SIG-M5 treated with dmso at 0.1 percent for 504 hours (cell line): ENCODE results near the gene HOXC4.
A peak's percentile ranks its signal among the peaks of the same experiment; 100 is the strongest.

Source experiments
- DNase-seq: peaks from one replicate; lab custom pipeline; 2025; ENCODE audit not compliant: unreplicated experiment; lab: John Stamatoyannopoulos, UW

The HOXC4 gene

DNA sequence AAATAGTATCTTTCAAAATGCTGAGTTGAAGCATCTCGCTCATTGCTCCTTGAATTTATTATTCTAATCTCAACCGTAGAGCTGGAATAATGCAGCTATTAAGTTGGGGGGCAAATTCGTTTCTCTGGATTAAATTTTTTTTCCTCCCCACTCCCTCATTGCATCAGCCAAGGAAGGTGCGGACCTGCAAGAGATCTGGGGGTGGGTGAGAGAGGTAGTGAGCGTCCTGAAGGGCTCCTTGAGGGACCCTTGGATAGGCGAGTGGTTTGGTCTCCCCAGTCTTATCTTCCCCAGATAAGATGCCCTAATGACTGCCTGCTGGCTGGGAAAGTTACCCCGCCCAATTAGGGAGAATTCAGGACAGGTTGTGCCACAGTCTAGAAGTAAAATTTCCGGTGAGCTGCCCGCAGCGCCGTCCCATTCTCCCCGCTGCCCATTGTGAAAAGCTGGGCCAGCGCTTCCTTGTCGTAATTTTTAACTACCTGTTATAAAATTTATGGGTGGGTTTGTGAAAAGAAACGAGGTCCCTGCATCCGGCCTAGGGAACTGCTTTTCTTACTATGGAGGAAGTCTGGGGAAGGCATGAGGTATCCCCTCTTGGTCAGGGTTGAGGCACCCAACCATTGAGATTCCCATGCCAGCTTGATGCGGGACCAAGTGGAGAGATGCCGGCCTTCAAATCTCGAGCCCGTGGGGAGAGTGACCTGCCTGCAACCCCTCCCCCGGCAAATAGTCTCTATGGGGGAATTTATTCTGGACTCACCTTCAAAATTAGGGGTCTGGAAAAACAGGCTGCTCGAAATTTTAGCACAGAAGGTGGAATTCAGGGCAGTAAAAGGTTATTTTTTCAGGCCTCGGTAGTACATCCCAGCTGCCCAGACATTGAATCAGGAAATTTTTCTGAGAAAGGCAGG, 38.4 kb upstream of the HOXC4 start:
- DNase-seq = no peak

- no peak for DNase-seq
These were observed 37.6 kb upstream of the HOXC4 start for GRCh38 chr12:54016051-54016450.

- no peak for DNase-seq
These were observed 37.1 kb upstream of the HOXC4 start for GRCh38 chr12:54016478-54016964.

- DNase-seq = peak; percentile 62
These were observed 36.4 kb upstream of the HOXC4 start for GRCh38 chr12:54017027-54017788.

GRCh38 chr12:54017878-54018467, 35.7 kb upstream of the HOXC4 start:
- peak; percentile 82 for DNase-seq

GRCh38 chr12:54018468-54018984, 35.1 kb upstream of the HOXC4 start:
- no peak for DNase-seq

GRCh38 chr12:54019091-54019811, 34.4 kb upstream of the HOXC4 start:
- DNase-seq = no peak

DNA sequence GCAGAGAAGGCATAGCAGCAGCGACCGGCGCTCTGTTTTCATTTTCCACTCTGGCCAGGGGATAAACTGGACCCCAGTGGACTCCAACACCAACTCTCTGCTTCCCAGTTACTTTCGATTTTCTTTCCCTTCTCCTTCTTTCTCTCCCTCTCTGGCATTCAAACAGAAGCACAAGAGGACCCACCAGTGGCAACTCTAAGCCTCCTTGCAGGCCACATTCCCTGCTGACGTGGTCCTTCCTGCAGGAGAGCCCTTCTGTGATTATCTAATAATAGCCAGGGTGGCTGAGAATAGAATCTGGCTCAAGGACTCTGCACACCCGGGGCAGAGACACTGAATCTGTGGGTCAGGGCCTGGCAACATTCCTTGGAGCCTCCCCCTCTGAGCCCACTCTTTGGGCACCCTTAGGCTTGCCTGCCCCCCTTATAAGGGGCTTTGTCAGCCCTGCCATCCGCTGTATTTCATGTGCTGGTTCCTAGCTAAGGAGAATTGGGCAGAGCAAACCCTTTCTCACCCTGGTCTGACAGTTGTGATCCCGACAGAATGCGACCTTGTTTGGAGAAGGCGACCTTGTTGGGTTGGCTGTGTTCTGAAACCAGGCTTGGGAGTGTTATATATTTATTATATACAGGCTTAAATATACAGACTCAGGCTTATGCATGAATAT, 33.6 kb upstream of the HOXC4 start:
- no peak for DNase-seq

GRCh38 chr12:54020591-54021405, 32.8 kb upstream of the HOXC4 start:
- no peak for DNase-seq

- no peak for DNase-seq
These were observed 32.1 kb upstream of the HOXC4 start for GRCh38 chr12:54021432-54022013.

DNA sequence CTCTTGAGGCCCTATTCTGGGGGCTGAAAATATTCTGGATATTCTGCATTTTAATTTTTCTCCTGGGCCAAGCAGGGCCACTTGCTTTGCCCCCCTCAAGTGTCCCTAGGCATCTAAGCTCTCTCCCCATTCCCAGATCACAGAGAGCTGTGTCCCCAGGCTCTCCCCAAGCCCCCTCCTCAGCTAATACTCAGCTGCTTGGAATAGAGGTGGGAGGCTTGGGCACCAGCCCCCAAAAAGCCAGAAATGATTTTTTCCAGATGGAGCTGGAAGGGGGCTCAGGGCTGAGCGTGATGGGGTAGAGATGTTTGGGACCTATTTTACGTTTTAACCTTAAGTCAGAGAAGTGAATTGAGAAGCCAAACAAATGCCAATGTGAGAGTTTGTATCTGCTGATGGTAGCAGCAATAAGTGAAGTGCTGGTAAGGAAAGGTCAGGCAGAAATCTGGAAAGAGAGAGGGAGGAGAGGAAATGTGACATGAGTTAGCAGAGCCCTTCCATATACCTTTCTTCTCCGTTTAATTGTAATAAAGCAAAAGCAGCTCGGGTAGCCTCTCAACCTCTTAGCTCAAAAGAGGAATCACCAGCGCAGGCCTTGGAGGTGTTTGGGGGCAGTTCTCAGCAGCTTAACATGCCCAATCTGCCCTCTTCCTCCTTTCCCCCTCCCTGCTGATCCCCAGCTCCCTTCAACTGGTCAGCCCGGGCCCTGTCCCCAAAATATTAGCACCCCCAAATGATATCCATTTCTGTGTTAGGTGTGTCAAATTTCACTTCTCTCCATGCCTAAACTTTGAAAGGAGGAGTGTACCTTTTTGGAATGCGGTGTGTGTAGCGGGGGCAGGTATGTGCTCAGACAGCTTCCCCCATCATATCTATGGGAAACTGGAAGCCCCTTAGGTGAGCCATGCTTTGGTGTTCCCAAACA, 30.4 kb upstream of the HOXC4 start:
- DNase-seq = no peak

DNA sequence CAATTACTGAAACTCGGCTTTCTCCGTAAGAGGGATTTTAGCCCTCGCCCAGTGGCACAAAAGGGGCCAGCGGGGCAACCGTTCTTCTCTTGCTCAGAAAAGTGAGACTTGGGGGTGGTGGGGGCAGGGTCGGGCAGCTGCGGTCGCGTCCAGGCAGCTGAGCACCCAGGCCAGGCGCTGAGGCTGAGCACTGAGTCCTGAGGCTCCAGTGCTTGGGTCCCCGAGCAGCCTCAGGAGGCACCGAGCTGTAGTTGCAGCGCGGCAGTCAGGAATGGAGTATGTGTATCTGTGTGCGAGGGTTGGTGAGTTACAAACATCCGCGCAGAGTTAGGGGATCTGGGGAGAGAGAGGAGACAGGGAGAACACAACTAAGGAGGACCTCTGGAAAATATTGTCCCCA, 29.5 kb upstream of the HOXC4 start:
- no peak for DNase-seq

DNA sequence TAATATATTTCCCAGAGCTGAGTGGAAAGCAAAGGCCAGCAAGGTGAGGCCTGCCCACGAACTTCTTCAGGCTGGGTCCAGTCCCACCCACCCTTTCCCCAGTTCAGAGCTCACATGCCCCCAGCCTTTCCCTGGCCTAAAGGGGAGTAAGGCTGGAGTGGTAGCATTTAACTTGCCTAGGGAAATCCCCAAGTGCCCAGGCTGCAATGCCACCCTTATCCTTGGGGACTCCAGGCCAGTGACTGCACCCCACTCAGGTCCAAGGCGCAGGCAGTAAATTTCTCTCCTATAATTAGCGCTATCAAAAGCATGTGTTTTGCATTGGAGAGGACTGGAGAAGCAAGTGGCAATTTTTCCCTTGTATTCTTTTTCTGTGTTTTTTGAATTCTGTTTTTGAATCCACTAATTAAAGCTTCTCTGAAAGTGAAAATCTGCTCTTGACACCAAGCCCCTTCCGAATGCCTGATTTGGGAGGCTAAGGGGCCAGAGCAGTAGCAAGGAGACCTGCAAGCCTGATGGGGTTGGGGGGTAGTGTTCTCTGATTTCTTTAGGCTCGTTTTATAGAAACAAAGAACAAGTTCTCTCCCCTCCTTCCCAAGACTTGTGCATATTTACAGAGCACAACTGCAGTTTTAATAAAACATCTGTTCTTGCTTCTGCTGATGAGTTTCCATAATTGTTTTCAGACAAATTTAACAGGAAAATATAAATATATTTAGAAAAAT, 28.9 kb upstream of the HOXC4 start:
- DNase-seq = no peak

DNA sequence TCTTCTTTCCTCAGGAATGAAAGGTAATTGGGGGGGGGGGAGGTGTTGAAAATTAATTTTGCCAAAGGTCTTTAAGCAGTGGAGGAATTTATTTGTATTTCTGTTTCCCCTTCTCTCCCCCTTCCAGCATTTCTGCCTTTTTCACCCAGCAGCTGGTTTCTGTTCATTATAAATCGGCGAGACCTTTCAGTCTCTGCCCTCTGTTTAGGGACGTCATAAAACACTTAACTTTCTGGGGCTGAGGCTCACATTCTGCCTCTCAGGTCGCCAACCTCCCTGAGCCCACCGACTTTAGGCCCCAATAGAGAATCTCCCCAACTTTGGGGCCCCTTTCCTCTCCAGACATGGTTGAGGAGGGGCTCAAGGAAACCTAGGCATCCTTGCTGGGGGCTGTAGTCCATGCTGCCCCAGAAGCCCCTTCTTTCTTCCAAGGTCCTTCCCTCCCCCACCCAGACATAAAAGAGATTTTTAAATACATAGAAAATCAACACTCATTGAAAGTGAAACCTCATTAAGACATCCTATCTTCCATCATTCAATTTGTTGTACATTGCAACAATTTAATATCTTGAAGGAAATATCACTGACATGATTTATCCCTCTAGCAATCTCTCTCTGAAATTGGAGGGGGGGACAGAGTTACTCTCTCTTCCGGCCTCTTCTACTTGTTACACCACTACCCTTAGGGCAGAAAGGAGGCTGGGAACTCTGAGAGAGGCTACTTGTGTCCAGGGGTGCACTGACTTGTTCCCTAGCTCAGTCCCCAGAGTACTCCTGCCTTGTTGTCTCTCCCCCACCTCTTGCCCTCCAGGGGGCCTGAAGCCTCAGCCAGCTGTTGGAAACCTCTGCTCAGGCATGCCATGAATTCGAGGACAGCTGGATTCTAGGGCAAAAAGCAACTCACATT, 27.9 kb upstream of the HOXC4 start:
- no peak for DNase-seq

DNA sequence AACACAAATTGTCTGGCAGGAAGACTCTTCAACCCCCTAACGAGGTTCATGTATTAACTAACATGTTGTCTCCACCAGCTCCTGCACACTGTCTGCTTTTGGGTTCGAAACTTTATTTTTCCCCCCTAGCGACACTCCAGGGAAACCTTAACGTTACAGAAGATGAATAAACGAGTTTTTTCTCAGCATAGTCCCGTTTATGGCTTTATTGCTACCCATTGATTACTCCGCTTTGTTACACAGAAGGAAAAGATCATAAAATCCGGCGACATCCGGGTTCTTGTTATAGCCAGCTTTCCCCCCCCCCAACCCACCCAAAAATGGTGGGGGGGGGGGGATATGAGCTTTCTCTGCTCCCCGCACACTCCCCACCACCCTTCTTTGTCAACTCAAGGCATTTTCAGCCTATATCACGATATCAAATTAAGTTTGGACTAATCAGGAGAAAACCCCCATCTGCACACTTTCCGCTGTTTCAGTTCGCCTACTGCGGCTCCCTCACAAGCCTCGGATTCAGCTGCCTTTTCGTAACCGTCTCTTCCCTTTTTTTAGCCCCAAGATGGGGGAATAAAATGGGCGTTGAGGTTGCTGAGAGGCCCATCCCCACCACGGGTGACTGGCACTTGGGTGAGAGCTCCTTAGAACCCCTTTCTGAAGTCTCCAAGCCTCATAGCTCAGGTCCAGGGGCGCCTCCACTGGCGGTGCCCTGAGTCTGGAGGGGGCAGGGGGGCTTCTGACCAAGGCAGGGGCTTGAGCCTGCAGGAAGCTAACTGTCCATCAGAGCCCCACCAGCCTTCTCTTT, 26.8 kb upstream of the HOXC4 start:
- peak; percentile 66 for DNase-seq

DNA sequence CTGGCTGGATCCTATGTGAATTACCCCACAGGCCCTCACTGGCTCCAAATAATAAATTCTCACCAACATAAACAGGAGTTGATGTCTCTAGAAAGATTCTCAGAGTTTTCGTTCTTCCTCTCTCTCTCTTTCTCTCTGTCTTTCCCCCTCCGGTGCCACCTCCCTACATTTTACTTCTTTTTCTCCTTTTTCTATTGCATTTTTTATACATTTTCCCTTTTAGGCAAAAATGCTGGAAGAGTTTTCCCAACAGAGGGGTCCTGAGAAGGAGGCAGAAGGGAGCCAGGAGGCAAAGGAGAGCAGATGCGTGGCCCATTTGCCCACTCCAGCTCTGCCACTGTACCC, 26.2 kb upstream of the HOXC4 start:
- no peak for DNase-seq
